GM21360 (cell line): ENCODE results near the gene PARK7.
A peak's percentile ranks its signal among the peaks of the same experiment; 100 is the strongest.
"Not testable (repeated sequence)": the region's sequence is repeated elsewhere in the genome, so short reads cannot be mapped to it uniquely, and the experiment has no call there.

Experiments used
- ATAC-seq: cut with Tn5 transposase; IDR thresholded peaks from one replicate; pipeline ENCODE4 v1.9.1; 2021; ENCODE audit warnings: mild to moderate bottlenecking, moderate library complexity; ENCODE audit not compliant: unreplicated experiment

Gene PARK7

GRCh38 chr1:7961216-7962013 is at the start of gene PARK7:
Gene PARK7 (plus strand): TSS chr1:7961711. CDS start chr1:7962786, 1,075 bp downstream.
- peak; percentile 97 for ATAC-seq

GRCh38 chr1:7912145-7912544 is 49.4 kb upstream of the PARK7 start:
- ATAC-seq: no peak

- no peak for ATAC-seq
These were observed 48.6 kb upstream of the PARK7 start for GRCh38 chr1:7912743-7913557.

- ATAC-seq: no peak
These were observed 45.5 kb upstream of the PARK7 start for GRCh38 chr1:7915826-7916500.

GRCh38 chr1:7916501-7916830 is 45.0 kb upstream of the PARK7 start:
- no peak for ATAC-seq

GRCh38 chr1:7917971-7918370 is 43.5 kb upstream of the PARK7 start:
- ATAC-seq: not testable (repeated sequence)

GRCh38 chr1:7919880-7920279 is 41.6 kb upstream of the PARK7 start:
- ATAC-seq: no peak

GRCh38 chr1:7921796-7922195 is 39.7 kb upstream of the PARK7 start:
- ATAC-seq: no peak

GRCh38 chr1:7922301-7922700 is 39.2 kb upstream of the PARK7 start:
- ATAC-seq: no peak

GRCh38 chr1:7927061-7927460 is 34.5 kb upstream of the PARK7 start:
- ATAC-seq: not testable (repeated sequence)

GRCh38 chr1:7928247-7928646 is 33.3 kb upstream of the PARK7 start:
- no peak for ATAC-seq

- no peak for ATAC-seq
These were observed 31.9 kb upstream of the PARK7 start for GRCh38 chr1:7929637-7930036.

- no peak for ATAC-seq
These were observed 30.7 kb upstream of the PARK7 start for GRCh38 chr1:7930645-7931445.

GRCh38 chr1:7931446-7931812 is 30.1 kb upstream of the PARK7 start:
- ATAC-seq: no peak

GRCh38 chr1:7932524-7933138 is 28.9 kb upstream of the PARK7 start:
- ATAC-seq: no peak

GRCh38 chr1:7938070-7938469 is 23.4 kb upstream of the PARK7 start:
- ATAC-seq: no peak

GRCh38 chr1:7940034-7940433 is 21.5 kb upstream of the PARK7 start:
- ATAC-seq: no peak

- no peak for ATAC-seq
These were observed 20.6 kb upstream of the PARK7 start, which contains the start of gene TNFRSF9 for GRCh38 chr1:7940745-7941436. Gene TNFRSF9 (minus strand): TSS chr1:7940839. CDS start chr1:7939994, 845 bp downstream.

GRCh38 chr1:7941437-7941793 is 20.1 kb upstream of the PARK7 start:
- ATAC-seq: no peak
